ENCODE results near the gene CMSS1. TPM values are rescaled to one million over a fixed set of nuclear protein-coding genes. Genes with fewer than 3 reads are reported as not detected.

The CMSS1 gene
- total RNA-seq, 4 donors from 2014 or later: 9.2 to 18.5 (median 12.9) TPM

GRCh38 chr3:99951701-99952100 lies 134.0 kb downstream of the CMSS1 start:
- DNase-seq: no peak
- Histone ChIP-seq H3K36me3 (no peaks in the 10 kb centered on the region), H3K27me3 (no peaks in the 10 kb centered on the region), H3K9me3 (no peaks in the 10 kb centered on the region), H3K4me1 (no peaks in the 10 kb centered on the region), H3K27ac (no peak overlapping the region), H3K4me3 (no peak overlapping the region)
- no peak for TF ChIP-seq CTCF (IDR thresholded peaks at IDR 0.05)
- intact Hi-C loops (cut with DNase I): no loop called here

GRCh38 chr3:99952306-99952705 lies 134.6 kb downstream of the CMSS1 start:
- Histone ChIP-seq H3K36me3 (no peaks in the 10 kb centered on the region), H3K4me1 (no peaks in the 10 kb centered on the region), H3K9me3 (no peaks in the 10 kb centered on the region), H3K4me3 (no peak overlapping the region), H3K27me3 (no peaks in the 10 kb centered on the region), H3K27ac (no peak overlapping the region)
- no peak for TF ChIP-seq CTCF (IDR thresholded peaks at IDR 0.05)
- TF ChIP-seq POLR2A (IDR thresholded peaks at IDR 0.05): no peak
- 68 to 93% methylated on average over 1 of the region's 1 CpG for WGBS, 2 donors
- no peak for DNase-seq
- intact Hi-C loops (cut with DNase I): no loop called here

GRCh38 chr3:99953596-99953995 lies 135.9 kb downstream of the CMSS1 start:
- TF ChIP-seq CTCF (IDR thresholded peaks at IDR 0.05) (no peak), POLR2A (IDR thresholded peaks at IDR 0.05) (no peak)
- Histone ChIP-seq H3K27ac (no peak overlapping the region), H3K36me3 (no peaks in the 10 kb centered on the region), H3K27me3 (no peaks in the 10 kb centered on the region), H3K9me3 (no peaks in the 10 kb centered on the region), H3K4me3 (no peak overlapping the region), H3K4me1 (no peaks in the 10 kb centered on the region)
- intact Hi-C loops (cut with DNase I): no loop called here
- DNase-seq: no peak

- Histone ChIP-seq H3K27me3 (no peaks in the 10 kb centered on the region), H3K36me3 (no peaks in the 10 kb centered on the region), H3K27ac (no peak overlapping the region), H3K4me3 (no peak overlapping the region), H3K4me1 (no peaks in the 10 kb centered on the region), H3K9me3 (no peaks in the 10 kb centered on the region)
- no peak for DNase-seq
- intact Hi-C loops (cut with DNase I): no loop called here
- 73 to 81% methylated on average over 4 of the region's 4 CpGs for WGBS, 2 donors
- TF ChIP-seq CTCF (IDR thresholded peaks at IDR 0.05) (no peak), POLR2A (IDR thresholded peaks at IDR 0.05) (no peak)
Observed at GRCh38 chr3:99954914-99955644, 137.4 kb downstream of the CMSS1 start.

- TF ChIP-seq POLR2A (IDR thresholded peaks at IDR 0.05): no peak
- no peak for TF ChIP-seq CTCF (IDR thresholded peaks at IDR 0.05)
- H3K4me3 ChIP-seq: no peak overlapping the region
- no peaks in the 10 kb centered on the region for H3K4me1 ChIP-seq
- no peak for DNase-seq
- intact Hi-C loops (cut with DNase I): no loop called here
- 91 to 93% methylated on average over 10 of the region's 10 CpGs for WGBS, 2 donors
- no peaks in the 10 kb centered on the region for H3K9me3 ChIP-seq
- H3K27ac ChIP-seq: no peak overlapping the region
- no peaks in the 10 kb centered on the region for H3K36me3 ChIP-seq
- no peaks in the 10 kb centered on the region for H3K27me3 ChIP-seq
Observed at GRCh38 chr3:99955773-99956562, 138.3 kb downstream of the CMSS1 start.
